Activated CD4-positive, alpha-beta T cell treated with anti-CD3 and anti-CD28 coated beads for 36 hours (primary cell): ENCODE results near the gene UPK1B. TPM values are rescaled to one million over a fixed set of nuclear protein-coding genes. Genes with fewer than 3 reads are reported as not detected.
"Not testable (repeated sequence)": the region's sequence is repeated elsewhere in the genome, so short reads cannot be mapped to it uniquely, and the experiment has no call there.

Source experiments
- ATAC-seq: fragments of 200-7000 bp; cut with Tn5 transposase; one replicate; pipeline ENCODE4 v1.10.0; 2021; ENCODE audit warnings: mild to moderate bottlenecking, moderate library complexity
- CTCF ChIA-PET: fragments of 350-600 bp; sonication (Branson Sonifier 250); formaldehyde crosslinking; loops from one replicate; lab custom pipeline; 2021; ENCODE audit warnings: antibody characterized with exemption; lab: Charles Lee
- POLR2A ChIA-PET: fragments of 350-600 bp; sonication (Branson Sonifier 250); formaldehyde crosslinking; loops from one replicate; lab custom pipeline; 2021; ENCODE audit warnings: antibody characterized with exemption, inconsistent platforms; lab: Charles Lee
- DNase-seq: peaks from one replicate; pipeline ENCODE4 v3.0.0-alpha.2; 2020
- H3K27ac Mint-ChIP-seq: one replicate; pipeline ENCODE4 v1.8.0; 2021; ENCODE audit warnings: mixed read lengths
- H3K27me3 Mint-ChIP-seq: one replicate; pipeline ENCODE4 v1.8.0; 2021; ENCODE audit warnings: mixed read lengths
- H3K36me3 Mint-ChIP-seq: one replicate; pipeline ENCODE4 v1.8.0; 2021; ENCODE audit warnings: low read depth, mixed read lengths
- H3K4me1 Mint-ChIP-seq: one replicate; pipeline ENCODE4 v1.8.0; 2021; ENCODE audit warnings: mixed read lengths
- H3K4me3 Mint-ChIP-seq: one replicate; pipeline ENCODE4 v1.8.0; 2021; ENCODE audit warnings: mild to moderate bottlenecking, moderate library complexity, mixed read lengths
- H3K9me3 Mint-ChIP-seq: one replicate; pipeline ENCODE4 v1.8.0; 2021; ENCODE audit warnings: low read depth, mixed read lengths
- intact Hi-C, 2 experiments: fragments of 100-400 bp; cut with DNase I in 1 of 2; cut with micrococcal nuclease in 1 of 2; formaldehyde crosslinking; loops; one replicate each; pipeline versions ENCODE4 v1.14.2 to v1.15.1; 2022 to 2024; cut with DNase I, micrococcal nuclease
- total RNA-seq, 2 experiments: library from RNA; stranded (reverse); gene quantifications; one replicate each; pipeline ENCODE4 v1.2.3, GENCODE V29; 2021

The UPK1B gene
- under 1 TPM; 0.25 to 0.41 TPM for total RNA-seq

- peaks cover 2% of the 10 kb centered on the region for H3K27me3 Mint-ChIP-seq
- H3K9me3 Mint-ChIP-seq = no peaks in the 10 kb centered on the region
- no peak within 1 kb of the TSS for H3K27ac Mint-ChIP-seq
- H3K36me3 Mint-ChIP-seq = no peaks in the 10 kb centered on the region
- ChIA-PET POLR2A (interaction anchor here (0.7 kb wide), 1 partner anchor 68 kb away, joined by 3 read pairs; no protein-coding TSS in a partner anchor), CTCF (interaction anchor here (0.7 to 1.1 kb wide), 2 partner anchors 43 to 304 kb away, joined by 3 read pairs; no protein-coding TSS in a partner anchor)
- DNase-seq = peak; percentile 27
- intact Hi-C loops = no loop called here
- no peak within 1 kb of the TSS for H3K4me3 Mint-ChIP-seq
- ATAC-seq = peak; percentile 66
- peaks cover 8% of the 10 kb centered on the region for H3K4me1 Mint-ChIP-seq
Observed at GRCh38 chr3:119173325-119173724, at the start of gene UPK1B. Gene UPK1B, plus strand, starts transcription at chr3:119173598. Its CDS starts 13,144 bp downstream, at chr3:119186742.

DNA sequence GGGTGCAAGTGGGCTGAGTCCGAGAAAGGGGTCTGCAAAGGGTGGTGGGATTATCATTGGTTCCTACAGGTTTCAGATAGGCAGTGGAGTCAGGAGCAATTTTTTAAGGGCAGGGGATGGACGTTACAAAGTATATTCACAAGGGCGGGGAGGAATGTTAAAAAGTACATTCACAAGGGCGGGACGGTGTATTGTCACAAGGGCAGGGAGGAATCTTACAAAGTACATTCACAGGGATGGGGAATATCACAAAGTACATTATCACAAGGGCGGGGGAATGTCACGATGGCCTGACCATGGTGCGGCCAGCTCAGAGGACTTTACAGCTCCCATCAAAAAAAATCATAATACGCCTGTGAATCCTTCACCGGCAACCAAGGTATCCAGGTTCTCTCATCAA is 48.1 kb upstream of the UPK1B start:
- no peak overlapping the region for H3K4me3 Mint-ChIP-seq
- H3K27ac Mint-ChIP-seq = no peak overlapping the region
- POLR2A ChIA-PET = no interaction called here
- H3K36me3 Mint-ChIP-seq = no peaks in the 10 kb centered on the region
- CTCF ChIA-PET = interaction anchor here (0.6 kb wide), 1 partner anchor 30 kb away, joined by 3 read pairs; no protein-coding TSS in a partner anchor
- intact Hi-C loops = no loop called here
- ATAC-seq (no peak), DNase-seq (no peak)
- peaks cover 5% of the 10 kb centered on the region for H3K27me3 Mint-ChIP-seq
- H3K4me1 Mint-ChIP-seq = no peaks in the 10 kb centered on the region
- no peaks in the 10 kb centered on the region for H3K9me3 Mint-ChIP-seq

- Mint-ChIP-seq H3K27ac (no peak overlapping the region), H3K4me1 (peaks cover 3% of the 10 kb centered on the region), H3K36me3 (no peaks in the 10 kb centered on the region), H3K4me3 (no peak overlapping the region), H3K27me3 (peaks cover 7% of the 10 kb centered on the region), H3K9me3 (no peaks in the 10 kb centered on the region)
- intact Hi-C loops = no loop called here
- ChIA-PET POLR2A (no interaction called here), CTCF (interaction anchor here (0.6 kb wide), 1 partner anchor 31 kb away, joined by 3 read pairs; no protein-coding TSS in a partner anchor)
- DNase-seq (no peak), ATAC-seq (no peak)
Observed at GRCh38 chr3:119125742-119126504, 47.5 kb upstream of the UPK1B start.

- H3K4me1 Mint-ChIP-seq, intact Hi-C loops, H3K4me3 Mint-ChIP-seq, H3K36me3 Mint-ChIP-seq, POLR2A ChIA-PET, H3K27me3 Mint-ChIP-seq, H3K27ac Mint-ChIP-seq, ATAC-seq, DNase-seq, H3K9me3 Mint-ChIP-seq: not testable (repeated sequence)
- CTCF ChIA-PET = interaction anchor here (0.7 to 1.1 kb wide), 2 partner anchors 44 to 96 kb away, joined by 3 to 4 read pairs; partner anchors contain the start of genes IGSF11 and UPK1B
Observed at GRCh38 chr3:119130291-119130690, 43.1 kb upstream of the UPK1B start.

DNA sequence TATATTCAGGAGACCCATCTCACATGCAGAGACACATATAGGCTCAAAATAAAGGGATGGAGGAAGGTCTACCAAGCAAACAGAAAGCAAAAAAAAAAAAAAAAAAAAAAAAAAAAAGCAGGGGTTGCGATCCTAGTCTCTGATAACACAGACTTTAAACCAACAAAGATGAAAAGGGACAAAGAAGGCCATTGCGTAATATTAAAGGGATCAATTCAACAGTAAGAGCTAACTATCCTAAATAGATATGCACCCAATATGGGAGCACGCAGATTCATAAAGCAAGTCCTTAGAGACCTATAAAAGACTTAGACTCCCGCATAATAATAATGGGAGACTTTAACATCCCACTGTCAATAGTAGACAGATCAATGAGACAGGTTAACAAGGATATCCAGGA is 41.1 kb upstream of the UPK1B start:
- POLR2A ChIA-PET, H3K4me1 Mint-ChIP-seq, CTCF ChIA-PET, H3K27ac Mint-ChIP-seq, H3K9me3 Mint-ChIP-seq, H3K27me3 Mint-ChIP-seq, H3K36me3 Mint-ChIP-seq, DNase-seq, ATAC-seq, H3K4me3 Mint-ChIP-seq, intact Hi-C loops: not testable (repeated sequence)

DNA sequence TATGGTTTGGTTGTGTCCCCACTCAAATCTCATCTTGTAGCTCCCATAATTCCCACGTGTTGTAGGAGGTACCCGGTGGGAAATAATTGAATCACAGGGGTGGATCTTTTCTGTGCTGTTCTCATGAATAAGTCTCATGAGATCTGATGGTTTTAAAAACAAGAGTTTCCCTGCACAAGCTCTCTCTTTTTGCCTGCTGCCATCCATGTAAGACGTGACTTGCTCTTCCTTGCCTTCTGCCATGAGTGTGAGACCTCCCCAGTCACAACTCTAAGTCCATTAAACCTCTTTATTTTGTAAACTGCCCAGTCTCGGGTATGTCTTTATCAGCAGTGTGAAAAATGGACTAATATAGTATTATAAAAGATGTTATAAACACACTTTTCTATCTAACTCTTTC is 34.0 kb upstream of the UPK1B start:
- H3K9me3 Mint-ChIP-seq, POLR2A ChIA-PET, H3K36me3 Mint-ChIP-seq, H3K27me3 Mint-ChIP-seq, DNase-seq, H3K4me1 Mint-ChIP-seq, intact Hi-C loops, H3K27ac Mint-ChIP-seq, H3K4me3 Mint-ChIP-seq, CTCF ChIA-PET, ATAC-seq: not testable (repeated sequence)

DNA sequence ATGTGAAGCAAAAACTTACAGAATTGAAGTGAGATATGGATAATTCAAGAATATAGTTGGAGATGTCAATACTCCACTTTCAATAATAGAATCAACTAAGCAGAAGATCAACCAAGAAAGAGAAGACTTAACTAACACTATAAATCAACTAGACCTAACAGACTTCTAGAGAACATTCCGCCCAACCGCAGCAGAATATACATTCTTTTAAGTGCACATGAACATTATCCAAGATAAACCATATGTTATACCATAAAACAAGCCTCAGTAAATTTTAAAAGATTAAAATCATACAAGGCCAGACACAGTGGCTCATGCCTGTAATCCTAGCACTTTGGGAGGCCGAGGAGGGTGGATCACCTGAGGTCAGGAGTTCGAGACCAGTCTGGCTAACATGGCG is 32.9 kb upstream of the UPK1B start:
- no peaks in the 10 kb centered on the region for H3K9me3 Mint-ChIP-seq
- ATAC-seq (no peak), DNase-seq (no peak)
- H3K4me3 Mint-ChIP-seq = no peak overlapping the region
- no peaks in the 10 kb centered on the region for H3K36me3 Mint-ChIP-seq
- ChIA-PET POLR2A (no interaction called here), CTCF (no interaction called here)
- peaks cover 3% of the 10 kb centered on the region for H3K4me1 Mint-ChIP-seq
- H3K27me3 Mint-ChIP-seq = no peaks in the 10 kb centered on the region
- intact Hi-C loops = no loop called here
- H3K27ac Mint-ChIP-seq = no peak overlapping the region

DNA sequence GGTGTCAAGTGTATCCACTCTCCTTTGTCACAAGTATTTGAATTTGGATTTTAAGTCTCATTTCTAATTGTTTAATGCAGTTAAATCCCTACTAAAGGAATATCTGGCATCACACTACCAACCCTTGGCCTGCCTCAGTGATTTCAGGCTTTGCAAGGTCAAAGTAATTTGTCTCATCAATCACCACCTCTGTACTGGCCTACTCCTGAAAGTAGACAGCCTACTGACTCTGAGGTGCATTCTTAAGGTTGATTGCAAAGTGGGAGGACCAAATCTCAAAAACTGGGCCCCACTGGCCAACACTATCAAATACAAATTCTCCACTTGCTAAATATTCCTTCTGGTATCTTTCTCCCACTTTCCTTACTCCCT is 28.3 kb upstream of the UPK1B start:
- ATAC-seq (peak; percentile 42), DNase-seq (no peak)
- Mint-ChIP-seq H3K4me1 (peaks cover 4% of the 10 kb centered on the region), H3K36me3 (no peaks in the 10 kb centered on the region), H3K27me3 (no peaks in the 10 kb centered on the region), H3K27ac (peak overlapping the region; percentile 23), H3K9me3 (no peaks in the 10 kb centered on the region), H3K4me3 (no peak overlapping the region)
- POLR2A ChIA-PET = no interaction called here
- intact Hi-C loops = loop anchor here (1.0 to 2.0 kb wide), 3 partner anchors 96 to 536 kb away; no protein-coding TSS in a partner anchor
- CTCF ChIA-PET = interaction anchor here (1.1 to 3.1 kb wide), 7 partner anchors 95 to 263 kb away, joined by 4 to 36 read pairs (median 7); partner anchors contain the start of gene B4GALT4

- H3K4me1 Mint-ChIP-seq = peaks cover 4% of the 10 kb centered on the region
- ATAC-seq = peak; percentile 81
- ChIA-PET POLR2A (no interaction called here), CTCF (interaction anchor here (0.6 to 2.8 kb wide), 5 partner anchors 95 to 223 kb away, joined by 4 to 36 read pairs (median 5); partner anchors contain the start of gene B4GALT4)
- peak within 1 kb of the TSS; percentile 23 for H3K27ac Mint-ChIP-seq
- intact Hi-C loops = loop anchor here (1.0 to 2.0 kb wide), 3 partner anchors 96 to 535 kb away; no protein-coding TSS in a partner anchor
- peak; percentile 26 for DNase-seq
- no peaks in the 10 kb centered on the region for H3K36me3 Mint-ChIP-seq
- no peak within 1 kb of the TSS for H3K4me3 Mint-ChIP-seq
- H3K9me3 Mint-ChIP-seq = no peaks in the 10 kb centered on the region
- H3K27me3 Mint-ChIP-seq = no peaks in the 10 kb centered on the region
Observed at GRCh38 chr3:119145500-119146167, 27.8 kb upstream of the UPK1B start, which contains the start of gene TEX55. Gene TEX55, plus strand, starts transcription at chr3:119146165. Its CDS starts 25 bp downstream, at chr3:119146190.

GRCh38 chr3:119146578-119147375 is 26.6 kb upstream of the UPK1B start:
- CTCF ChIA-PET = interaction anchor here (0.7 to 2.8 kb wide), 3 partner anchors 94 to 550 kb away, joined by 3 to 36 read pairs (median 3); partner anchors contain the start of gene B4GALT4
- H3K4me1 Mint-ChIP-seq = peaks cover 4% of the 10 kb centered on the region
- POLR2A ChIA-PET = no interaction called here

GRCh38 chr3:119147494-119147893 is 25.9 kb upstream of the UPK1B start:
- Mint-ChIP-seq H3K27ac (no peak overlapping the region), H3K36me3 (no peaks in the 10 kb centered on the region), H3K4me1 (peaks cover 4% of the 10 kb centered on the region), H3K27me3 (no peaks in the 10 kb centered on the region), H3K4me3 (no peak overlapping the region), H3K9me3 (no peaks in the 10 kb centered on the region)
- ChIA-PET CTCF (interaction anchor here (1.2 to 2.8 kb wide), 2 partner anchors 93 to 240 kb away, joined by 3 to 36 read pairs; partner anchors contain the start of gene B4GALT4), POLR2A (no interaction called here)
- DNase-seq (no peak), ATAC-seq (no peak)
- intact Hi-C loops = no loop called here

More at GRCh38 chr3:119146578-119147375, 26.6 kb upstream of the UPK1B start:
- DNase-seq (no peak), ATAC-seq (no peak)
- Mint-ChIP-seq H3K27ac (no peak overlapping the region), H3K27me3 (no peaks in the 10 kb centered on the region), H3K4me3 (no peak overlapping the region), H3K36me3 (no peaks in the 10 kb centered on the region), H3K9me3 (no peaks in the 10 kb centered on the region)
- intact Hi-C loops = no loop called here
